ENCODE measurements around the gene MEIOB. TPM values are rescaled to one million over a fixed set of nuclear protein-coding genes. Genes with fewer than 3 reads are reported as not detected.

Gene MEIOB
- total RNA-seq, 2 donors from 2014 or later, result 0.26 TPM; not detected in 1

GRCh38 chr16:1788095-1788707, 83.8 kb downstream of the MEIOB start:
- intact Hi-C loops (cut with DNase I), result no loop called here
- peaks cover 30% of the 10 kb centered on the region for H3K4me1 ChIP-seq
- no peaks in the 10 kb centered on the region for H3K27me3 ChIP-seq
- no peak overlapping the region for H3K4me3 ChIP-seq
- DNase-seq (peak in 2 of 4 donors; percentile 6 to 9), ATAC-seq (no peak)
- 90% methylated on average over 4 to 36 of the region's 38 CpGs for WGBS, 2 donors
- H3K27ac ChIP-seq, result no peak overlapping the region
- peaks cover 0 to 6% of the 10 kb centered on the region in 2 donors for H3K36me3 ChIP-seq (replicated peaks in 1 of 2; ENCODE audit: insufficient read depth in 1 of 2, low read depth in 2 of 2)
- H3K9me3 ChIP-seq, result no peaks in the 10 kb centered on the region
- TF ChIP-seq, protein P1, sequence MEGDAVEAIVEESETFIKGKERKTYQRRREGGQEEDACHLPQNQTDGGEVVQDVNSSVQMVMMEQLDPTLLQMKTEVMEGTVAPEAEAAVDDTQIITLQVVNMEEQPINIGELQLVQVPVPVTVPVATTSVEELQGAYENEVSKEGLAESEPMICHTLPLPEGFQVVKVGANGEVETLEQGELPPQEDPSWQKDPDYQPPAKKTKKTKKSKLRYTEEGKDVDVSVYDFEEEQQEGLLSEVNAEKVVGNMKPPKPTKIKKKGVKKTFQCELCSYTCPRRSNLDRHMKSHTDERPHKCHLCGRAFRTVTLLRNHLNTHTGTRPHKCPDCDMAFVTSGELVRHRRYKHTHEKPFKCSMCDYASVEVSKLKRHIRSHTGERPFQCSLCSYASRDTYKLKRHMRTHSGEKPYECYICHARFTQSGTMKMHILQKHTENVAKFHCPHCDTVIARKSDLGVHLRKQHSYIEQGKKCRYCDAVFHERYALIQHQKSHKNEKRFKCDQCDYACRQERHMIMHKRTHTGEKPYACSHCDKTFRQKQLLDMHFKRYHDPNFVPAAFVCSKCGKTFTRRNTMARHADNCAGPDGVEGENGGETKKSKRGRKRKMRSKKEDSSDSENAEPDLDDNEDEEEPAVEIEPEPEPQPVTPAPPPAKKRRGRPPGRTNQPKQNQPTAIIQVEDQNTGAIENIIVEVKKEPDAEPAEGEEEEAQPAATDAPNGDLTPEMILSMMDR (IDR thresholded peaks at IDR 0.05), result no peak
- no peak for TF ChIP-seq POLR2A (IDR thresholded peaks at IDR 0.05)

DNA sequence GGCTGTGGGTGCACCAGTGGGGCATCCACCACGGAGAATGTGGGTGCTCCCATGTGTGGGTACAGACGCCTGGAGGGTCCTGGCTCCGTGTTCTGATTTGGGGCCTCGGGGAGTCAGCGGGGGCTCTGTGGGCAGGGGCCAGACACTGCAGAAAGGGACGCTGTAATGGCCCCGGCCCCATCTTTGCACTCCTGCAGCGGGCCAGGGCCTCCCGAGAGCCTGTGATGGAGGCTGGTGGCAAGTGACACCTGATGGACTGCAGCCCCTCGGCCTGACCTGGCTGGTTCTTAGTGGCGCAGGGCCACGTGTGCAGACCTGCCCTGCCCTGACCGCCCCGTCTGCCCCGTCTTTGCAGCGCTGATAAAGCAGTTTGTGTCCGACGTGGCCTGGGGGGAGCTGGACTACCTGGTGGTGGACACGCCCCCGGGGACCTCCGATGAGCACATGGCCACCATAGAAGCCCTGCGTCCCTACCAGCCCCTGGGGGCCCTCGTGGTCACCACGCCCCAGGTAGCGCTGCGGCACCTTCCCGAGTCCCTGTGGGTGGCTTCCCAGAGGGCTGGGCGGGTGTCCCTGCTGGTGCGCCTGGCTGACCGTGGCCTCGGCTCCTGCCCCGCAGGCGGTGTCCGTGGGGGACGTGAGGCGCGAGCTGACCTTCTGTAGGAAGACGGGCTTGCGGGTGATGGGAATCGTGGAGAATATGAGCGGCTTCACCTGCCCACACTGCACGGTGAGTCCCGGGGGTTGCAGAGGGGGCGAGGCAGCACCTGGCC, 84.5 kb downstream of the MEIOB start:
- no peaks in the 10 kb centered on the region for H3K9me3 ChIP-seq
- DNase-seq, result peak in 3 of 4 donors; percentile 10 to 13 (median 12)
- ATAC-seq, result no peak
- H3K36me3 ChIP-seq (replicated peaks in 1 of 2; ENCODE audit: insufficient read depth in 1 of 2, low read depth in 2 of 2), result peaks cover 0 to 6% of the 10 kb centered on the region in 2 donors
- TF ChIP-seq, protein P1 (IDR thresholded peaks at IDR 0.05), result no peak
- TF ChIP-seq POLR2A (IDR thresholded peaks at IDR 0.05), result no peak
- H3K27me3 ChIP-seq, result no peaks in the 10 kb centered on the region
- WGBS, 2 donors, result 91 to 93% methylated on average over 28 to 44 of the region's 44 CpGs
- H3K4me3 ChIP-seq, result no peak overlapping the region
- no peak overlapping the region for H3K27ac ChIP-seq
- intact Hi-C loops (cut with DNase I), result no loop called here
- peaks cover 25% of the 10 kb centered on the region for H3K4me1 ChIP-seq

DNA sequence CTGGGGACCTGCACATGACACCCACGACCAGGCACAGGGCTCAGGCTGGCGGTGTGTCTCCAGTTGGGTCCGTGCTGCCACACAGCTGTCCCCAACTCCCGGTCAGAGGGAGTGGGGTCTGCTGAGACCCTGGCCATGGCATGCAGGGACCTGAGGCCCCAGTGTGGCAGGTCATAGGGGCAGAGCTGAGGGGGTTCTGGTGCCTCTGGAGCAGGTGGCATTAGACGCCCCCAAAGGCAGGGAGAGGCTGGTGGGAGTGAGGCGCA, 85.0 kb downstream of the MEIOB start:
- DNase-seq (peak in 1 of 4 donors; percentile 8), ATAC-seq (no peak)
- Histone ChIP-seq H3K27ac (no peak overlapping the region), H3K9me3 (no peaks in the 10 kb centered on the region), H3K4me3 (no peak overlapping the region), H3K27me3 (no peaks in the 10 kb centered on the region), H3K36me3 (replicated peaks in 1 of 2; ENCODE audit: insufficient read depth in 1 of 2, low read depth in 2 of 2) (peaks cover 0 to 6% of the 10 kb centered on the region in 2 donors), H3K4me1 (peaks cover 25% of the 10 kb centered on the region)
- intact Hi-C loops (cut with DNase I), result no loop called here
- TF ChIP-seq, protein P1 (IDR thresholded peaks at IDR 0.05), result no peak
- 82% methylated on average over 6 of the region's 6 CpGs; no CpG with 5 or more reads in 1 of the 2 donors for WGBS, 2 donors

- no peak overlapping the region for H3K27ac ChIP-seq
- peak in 3 of 4 donors; percentile 5 to 18 (median 12) for DNase-seq
- H3K9me3 ChIP-seq, result no peaks in the 10 kb centered on the region
- no peak for ATAC-seq
- intact Hi-C loops (cut with DNase I), result no loop called here
- peaks cover 29% of the 10 kb centered on the region for H3K4me1 ChIP-seq
- no peaks in the 10 kb centered on the region for H3K27me3 ChIP-seq
- H3K36me3 ChIP-seq (replicated peaks in 1 of 2; ENCODE audit: insufficient read depth in 1 of 2, low read depth in 2 of 2), result peaks cover 0 to 6% of the 10 kb centered on the region in 2 donors
- H3K4me3 ChIP-seq, result no peak overlapping the region
- 73 to 86% methylated on average over 3 to 50 of the region's 51 CpGs for WGBS, 2 donors
- TF ChIP-seq, protein P1 (IDR thresholded peaks at IDR 0.05), result no peak
- TF ChIP-seq POLR2A (IDR thresholded peaks at IDR 0.05), result no peak
Measured at GRCh38 chr16:1786242-1787055, 85.5 kb downstream of the MEIOB start.

Data from body of pancreas (tissue), 4 donors.